HG03064 (cell line): ENCODE data around the gene ADAMTSL4.

Experiments
- ATAC-seq: cut with Tn5 transposase; IDR thresholded peaks from one replicate; pipeline ENCODE4 v1.9.1; 2021; ENCODE audit warnings: low read depth; ENCODE audit not compliant: unreplicated experiment

Gene ADAMTSL4

DNA sequence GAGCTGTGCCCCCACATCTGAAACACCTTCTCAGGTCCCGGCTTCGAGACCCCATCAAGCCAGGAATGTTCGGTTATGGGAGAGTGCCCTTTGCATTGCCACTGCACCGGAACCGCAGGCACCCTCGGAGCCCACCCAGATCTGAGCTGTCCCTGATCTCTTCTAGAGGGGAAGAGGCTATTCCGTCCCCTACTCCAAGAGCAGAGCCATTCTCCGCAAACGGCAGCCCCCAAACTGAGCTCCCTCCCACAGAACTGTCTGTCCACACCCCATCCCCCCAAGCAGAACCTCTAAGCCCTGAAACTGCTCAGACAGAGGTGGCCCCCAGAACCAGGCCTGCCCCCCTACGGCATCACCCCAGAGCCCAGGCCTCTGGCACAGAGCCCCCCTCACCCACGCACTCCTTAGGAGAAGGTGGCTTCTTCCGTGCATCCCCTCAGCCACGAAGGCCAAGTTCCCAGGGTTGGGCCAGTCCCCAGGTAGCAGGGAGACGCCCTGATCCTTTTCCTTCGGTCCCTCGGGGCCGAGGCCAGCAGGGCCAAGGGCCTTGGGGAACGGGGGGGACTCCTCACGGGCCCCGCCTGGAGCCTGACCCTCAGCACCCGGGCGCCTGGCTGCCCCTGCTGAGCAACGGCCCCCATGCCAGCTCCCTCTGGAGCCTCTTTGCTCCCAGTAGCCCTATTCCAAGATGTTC lies 4.3 kb downstream of the ADAMTSL4 start:
- no peak for ATAC-seq

DNA sequence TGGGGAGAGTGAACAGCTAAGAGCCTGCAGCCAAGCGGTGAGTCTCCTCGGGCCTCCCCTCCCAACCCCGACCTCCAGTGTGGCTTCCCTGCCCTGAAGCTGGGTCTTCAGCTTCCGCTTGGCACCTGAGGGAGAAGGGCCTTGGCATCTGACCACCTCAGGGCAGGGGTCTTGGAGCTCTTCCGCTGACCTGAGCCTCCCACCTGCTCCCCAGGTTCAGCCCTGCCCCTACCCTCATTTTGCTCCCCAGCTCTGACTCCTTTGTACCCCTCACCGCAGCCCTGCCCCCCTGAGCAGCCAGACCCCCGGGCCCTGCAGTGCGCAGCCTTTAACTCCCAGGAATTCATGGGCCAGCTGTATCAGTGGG lies 4.9 kb downstream of the ADAMTSL4 start:
- no peak for ATAC-seq

DNA sequence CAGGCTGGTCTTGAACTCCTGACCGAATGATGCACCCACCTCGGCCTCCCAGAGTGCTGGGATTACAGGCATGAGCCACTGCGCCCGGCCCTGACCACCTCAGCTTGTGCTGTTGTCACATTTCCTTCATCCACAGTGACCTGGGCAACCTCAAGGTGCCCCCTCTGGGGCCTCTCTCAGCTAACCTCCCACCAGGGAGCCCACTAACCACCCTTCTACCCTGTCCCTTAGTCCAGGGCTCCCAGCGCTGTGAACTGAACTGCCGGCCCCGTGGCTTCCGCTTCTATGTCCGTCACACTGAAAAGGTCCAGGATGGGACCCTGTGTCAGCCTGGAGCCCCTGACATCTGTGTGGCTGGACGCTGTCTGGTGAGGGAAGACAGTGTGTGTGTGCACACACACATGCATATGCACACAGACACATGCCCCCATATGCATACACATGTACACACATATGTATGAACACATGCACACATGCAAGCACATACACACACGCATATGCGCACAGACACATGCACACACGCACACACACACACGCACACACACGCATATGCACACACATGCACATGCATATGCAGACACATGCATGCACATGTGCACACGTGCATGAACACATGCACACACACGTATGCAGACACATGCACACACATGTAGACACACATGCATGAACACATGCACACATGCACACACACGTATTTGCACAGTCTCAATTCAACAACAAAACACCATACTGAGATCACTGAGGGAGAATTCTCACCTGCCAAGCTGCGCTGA lies 6.2 kb downstream of the ADAMTSL4 start:
- ATAC-seq: no peak

DNA sequence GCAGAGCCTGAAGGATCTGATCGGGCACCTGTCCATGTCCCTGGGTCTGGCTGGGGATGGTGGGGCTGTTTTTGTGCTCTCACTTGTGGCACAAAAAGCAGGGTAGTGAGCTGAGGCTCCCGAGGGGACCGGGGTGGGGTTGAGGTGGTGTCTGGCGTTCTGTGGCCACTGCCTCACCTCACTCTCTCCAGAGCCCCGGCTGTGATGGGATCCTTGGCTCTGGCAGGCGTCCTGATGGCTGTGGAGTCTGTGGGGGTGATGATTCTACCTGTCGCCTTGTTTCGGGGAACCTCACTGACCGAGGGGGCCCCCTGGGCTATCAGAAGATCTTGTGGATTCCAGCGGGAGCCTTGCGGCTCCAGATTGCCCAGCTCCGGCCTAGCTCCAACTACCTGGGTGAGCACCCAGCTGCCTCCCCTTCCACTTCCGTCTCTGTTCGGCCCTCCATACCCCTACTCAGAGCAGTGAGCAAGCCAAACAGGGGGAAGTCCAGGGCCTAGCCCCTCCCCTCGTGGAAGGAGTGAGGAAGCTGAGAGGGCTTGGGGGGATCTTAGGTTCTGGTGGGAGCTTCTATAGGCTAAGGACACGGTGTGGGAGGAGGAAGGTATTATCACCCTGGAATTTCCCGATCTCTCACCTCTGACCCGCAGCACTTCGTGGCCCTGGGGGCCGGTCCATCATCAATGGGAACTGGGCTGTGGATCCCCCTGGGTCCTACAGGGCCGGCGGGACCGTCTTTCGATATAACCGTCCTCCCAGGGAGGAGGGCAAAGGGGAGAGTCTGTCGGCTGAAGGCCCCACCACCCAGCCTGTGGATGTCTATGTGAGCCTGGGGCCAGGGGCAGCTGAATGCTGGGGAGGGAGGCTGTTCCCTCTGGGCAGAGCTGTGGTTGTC lies 7.0 kb downstream of the ADAMTSL4 start:
- no peak for ATAC-seq

DNA sequence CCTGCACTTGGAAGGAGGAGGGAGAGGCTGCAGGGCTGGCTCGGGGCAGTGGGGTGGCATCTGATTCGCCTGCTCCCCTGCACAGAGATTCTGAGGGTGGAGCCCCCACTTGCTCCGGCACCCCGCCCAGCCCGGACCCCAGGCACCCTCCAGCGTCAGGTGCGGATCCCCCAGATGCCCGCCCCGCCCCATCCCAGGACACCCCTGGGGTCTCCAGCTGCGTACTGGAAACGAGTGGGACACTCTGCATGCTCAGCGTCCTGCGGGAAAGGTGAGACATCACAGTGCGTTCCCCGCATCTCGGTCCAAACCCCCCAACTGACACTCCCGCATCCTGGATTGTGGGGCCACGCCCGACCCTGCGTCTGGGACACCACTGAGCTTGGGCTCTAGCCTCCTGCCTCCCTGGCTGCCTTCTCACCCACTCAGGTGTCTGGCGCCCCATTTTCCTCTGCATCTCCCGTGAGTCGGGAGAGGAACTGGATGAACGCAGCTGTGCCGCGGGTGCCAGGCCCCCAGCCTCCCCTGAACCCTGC lies 7.9 kb downstream of the ADAMTSL4 start:
- no peak for ATAC-seq

DNA sequence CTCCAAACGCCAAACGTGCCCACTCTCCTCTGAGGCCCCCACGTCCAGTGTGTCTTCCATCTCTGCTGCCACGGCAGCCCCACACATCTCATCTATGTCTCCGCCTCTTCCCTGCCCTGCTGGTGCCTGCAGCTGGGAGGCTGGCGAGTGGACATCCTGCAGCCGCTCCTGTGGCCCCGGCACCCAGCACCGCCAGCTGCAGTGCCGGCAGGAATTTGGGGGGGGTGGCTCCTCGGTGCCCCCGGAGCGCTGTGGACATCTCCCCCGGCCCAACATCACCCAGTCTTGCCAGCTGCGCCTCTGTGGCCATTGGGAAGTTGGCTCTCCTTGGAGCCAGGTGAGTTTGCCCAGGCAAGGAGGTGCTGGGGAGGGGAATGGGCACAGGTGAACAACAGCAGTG lies 8.6 kb downstream of the ADAMTSL4 start:
- no peak for ATAC-seq

DNA sequence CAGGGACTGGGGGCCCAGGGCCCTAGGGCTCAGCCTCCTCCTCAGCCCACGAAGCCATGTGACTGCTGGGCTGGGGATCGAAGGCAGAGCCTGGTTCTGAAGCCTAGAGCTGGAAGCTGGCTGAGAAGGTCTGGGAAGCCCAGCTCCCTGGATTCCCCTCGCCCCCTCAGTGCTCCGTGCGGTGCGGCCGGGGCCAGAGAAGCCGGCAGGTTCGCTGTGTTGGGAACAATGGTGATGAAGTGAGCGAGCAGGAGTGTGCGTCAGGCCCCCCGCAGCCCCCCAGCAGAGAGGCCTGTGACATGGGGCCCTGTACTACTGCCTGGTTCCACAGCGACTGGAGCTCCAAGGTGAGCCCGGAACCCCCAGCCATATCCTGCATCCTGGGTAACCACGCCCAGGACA lies 9.1 kb downstream of the ADAMTSL4 start:
- ATAC-seq: no peak

DNA sequence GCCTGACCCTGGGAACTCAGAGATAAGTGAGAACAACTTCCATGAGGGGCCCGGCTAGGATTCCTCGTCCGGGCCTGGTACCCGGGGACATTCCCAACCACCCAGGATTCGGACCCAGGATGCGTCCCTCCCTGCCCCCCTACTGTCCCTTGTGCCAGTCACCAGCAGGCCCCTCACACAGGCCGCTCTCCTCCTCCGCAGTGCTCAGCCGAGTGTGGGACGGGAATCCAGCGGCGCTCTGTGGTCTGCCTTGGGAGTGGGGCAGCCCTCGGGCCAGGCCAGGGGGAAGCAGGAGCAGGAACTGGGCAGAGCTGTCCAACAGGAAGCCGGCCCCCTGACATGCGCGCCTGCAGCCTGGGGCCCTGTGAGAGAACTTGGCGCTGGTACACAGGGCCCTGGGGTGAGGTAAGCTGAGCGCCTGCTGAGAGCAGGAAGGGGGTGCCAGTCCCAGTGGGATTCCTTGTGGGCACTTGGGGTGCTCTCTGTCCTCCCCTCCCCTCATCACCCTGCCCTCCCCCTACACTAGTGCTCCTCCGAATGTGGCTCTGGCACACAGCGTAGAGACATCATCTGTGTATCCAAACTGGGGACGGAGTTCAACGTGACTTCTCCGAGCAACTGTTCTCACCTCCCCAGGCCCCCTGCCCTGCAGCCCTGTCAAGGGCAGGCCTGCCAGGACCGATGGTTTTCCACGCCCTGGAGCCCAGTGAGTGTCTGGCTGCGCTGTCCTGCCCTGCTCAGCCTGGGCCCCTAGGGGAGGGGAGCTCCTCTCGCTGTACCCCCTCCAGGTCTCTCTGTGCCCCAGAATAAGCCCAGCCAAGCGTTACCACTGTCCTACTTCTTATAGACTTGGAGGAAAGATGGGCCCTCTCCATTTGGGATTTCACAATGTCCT lies 9.8 kb downstream of the ADAMTSL4 start:
- no peak for ATAC-seq

DNA sequence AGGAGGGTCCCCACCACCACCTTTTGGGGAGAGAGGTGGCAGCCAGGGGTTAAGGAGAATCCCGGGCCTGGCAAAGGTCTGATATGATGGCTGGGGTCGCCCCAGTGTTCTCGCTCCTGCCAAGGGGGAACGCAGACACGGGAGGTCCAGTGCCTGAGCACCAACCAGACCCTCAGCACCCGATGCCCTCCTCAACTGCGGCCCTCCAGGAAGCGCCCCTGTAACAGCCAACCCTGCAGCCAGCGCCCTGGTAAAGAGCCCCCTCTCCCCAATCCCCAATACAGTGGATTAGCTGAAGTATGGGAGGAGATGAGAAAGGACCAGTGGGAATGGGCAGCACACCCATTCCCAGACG lies 10.4 kb downstream of the ADAMTSL4 start:
- ATAC-seq: no peak

DNA sequence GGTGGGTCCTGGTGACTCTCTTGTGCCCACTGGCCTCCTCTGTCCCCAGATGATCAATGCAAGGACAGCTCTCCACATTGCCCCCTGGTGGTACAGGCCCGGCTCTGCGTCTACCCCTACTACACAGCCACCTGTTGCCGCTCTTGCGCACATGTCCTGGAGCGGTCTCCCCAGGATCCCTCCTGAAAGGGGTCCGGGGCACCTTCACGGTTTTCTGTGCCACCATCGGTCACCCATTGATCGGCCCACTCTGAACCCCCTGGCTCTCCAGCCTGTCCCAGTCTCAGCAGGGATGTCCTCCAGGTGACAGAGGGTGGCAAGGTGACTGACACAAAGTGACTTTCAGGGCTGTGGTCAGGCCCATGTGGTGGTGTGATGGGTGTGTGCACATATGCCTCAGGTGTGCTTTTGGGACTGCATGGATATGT lies 10.8 kb downstream of the ADAMTSL4 start:
- no peak for ATAC-seq

DNA sequence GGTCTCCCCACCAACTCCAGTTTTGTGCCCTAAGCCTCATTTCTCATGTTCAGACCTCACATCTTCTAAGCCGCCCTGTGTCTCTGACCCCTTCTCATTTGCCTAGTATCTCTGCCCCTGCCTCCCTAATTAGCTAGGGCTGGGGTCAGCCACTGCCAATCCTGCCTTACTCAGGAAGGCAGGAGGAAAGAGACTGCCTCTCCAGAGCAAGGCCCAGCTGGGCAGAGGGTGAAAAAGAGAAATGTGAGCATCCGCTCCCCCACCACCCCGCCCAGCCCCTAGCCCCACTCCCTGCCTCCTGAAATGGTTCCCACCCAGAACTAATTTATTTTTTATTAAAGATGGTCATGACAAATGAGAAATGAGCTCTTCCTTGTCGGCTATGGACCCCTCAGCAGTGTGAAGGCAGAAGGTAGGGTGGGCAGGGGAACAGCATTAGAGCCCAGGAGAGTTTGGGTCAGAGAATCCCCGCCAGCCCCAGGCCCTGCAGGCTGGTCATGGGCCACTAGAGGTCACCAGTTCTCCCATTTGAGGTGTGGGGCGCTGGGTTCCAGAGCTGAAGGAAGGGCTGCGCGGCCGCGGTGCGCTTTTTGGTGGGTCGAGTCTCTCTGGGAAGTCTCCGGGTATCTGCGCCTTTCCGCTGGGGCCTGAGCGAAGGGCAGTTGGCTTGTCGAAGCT lies 11.5 kb downstream of the ADAMTSL4 start:
- ATAC-seq: peak; percentile 28

DNA sequence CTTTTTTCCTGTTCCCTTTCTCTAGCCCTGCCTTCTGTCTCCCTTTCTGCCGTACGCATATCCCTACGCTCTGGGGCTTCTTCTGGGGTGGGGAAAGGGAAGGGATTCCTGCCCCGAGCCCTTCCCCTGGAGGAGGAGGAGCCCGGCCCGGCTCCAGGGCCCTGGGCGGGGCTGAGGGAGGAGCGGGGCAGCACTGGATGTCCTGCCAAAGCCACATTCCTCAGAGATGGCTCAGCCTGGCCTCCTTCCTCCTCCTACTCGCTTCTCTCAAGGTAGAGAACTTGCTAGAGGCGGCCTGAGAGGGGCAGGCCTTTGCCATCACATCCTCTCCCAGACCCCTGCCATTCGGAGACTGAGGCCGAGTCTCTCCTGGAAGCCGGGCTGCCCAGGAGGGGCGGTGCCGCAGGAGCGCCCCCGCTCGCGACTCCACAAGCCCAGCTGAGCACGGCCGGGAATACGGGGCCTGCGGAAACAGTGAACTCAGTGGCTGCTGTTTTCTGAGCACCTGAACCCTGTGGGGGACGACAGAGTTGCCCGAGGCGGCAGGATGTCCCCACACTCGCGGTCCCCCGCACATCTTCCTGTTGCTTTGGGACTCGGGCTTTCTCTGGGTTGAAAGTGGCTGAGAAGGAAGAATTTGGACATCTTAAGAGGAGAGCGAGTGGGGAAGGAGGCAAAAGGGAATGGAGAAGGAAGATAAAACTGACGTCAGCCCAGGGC lies 12.2 kb downstream of the ADAMTSL4 start:
- ATAC-seq: peak; percentile 7

DNA sequence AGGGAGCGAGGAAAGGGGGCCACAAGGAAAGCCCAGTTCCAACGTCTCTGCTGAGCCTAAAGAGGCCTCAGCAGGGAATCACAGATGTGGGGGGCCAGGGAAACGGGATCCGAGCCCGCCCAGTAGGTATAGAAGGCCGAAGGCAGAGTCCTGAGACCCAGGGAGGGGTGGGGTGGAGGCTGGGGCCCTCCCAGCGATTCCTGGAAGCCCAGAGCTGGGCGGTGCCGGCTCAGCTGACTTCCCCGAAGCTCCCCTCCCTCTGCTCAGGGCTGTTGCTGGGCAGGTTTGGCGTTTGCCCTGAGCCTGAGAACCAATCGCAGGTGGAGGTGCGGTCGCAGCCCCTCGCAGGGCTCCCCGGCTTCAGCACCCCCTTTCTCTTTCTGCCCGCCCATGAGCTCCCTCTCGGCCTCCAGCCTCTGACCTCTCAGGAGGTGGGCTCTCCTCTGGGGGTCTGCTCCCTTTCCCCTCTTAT lies 12.8 kb downstream of the ADAMTSL4 start:
- no peak for ATAC-seq

DNA sequence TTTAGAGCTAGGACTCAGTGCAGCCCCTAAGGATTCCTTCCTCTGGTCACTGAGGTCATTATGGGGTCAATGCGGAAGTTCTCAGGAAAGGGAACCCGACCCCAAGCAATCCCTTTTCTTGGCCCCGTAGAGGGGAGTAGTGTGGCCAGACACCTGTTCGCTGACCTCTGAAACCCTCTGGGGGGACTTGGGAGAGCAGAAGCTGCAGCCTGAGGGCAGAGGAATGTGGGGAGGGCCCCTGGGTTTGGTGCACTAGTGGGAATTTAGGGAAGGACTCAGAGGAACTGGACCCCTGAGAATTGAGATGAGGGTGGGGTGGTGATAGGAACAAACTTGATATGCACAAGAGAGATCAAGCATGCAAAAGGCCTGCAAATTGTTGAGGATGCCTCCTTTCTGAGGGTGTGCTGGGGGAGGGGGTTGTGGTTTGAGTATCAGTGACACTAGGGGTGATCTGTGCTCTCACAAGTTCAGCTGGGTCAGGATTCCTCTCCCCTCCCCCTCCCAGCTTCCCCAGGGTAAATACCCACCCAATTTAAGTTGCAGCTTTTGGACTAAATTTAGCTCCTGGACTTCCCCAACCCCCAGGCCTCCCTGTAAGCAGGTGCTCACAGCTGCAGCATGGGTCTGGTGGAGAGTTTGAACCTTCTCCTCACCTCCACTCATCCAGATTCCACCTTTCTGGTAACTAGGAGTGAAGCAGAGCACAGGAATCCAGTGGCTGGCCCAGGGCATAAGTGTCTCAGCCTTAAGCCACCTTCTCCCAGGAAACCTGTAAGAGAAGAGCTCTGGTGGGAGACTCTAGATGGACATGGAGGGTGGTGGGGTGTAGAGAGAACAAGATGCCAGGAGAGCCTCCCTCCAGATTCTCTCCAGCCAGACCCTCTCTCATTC lies 13.5 kb downstream of the ADAMTSL4 start:
- ATAC-seq: no peak

DNA sequence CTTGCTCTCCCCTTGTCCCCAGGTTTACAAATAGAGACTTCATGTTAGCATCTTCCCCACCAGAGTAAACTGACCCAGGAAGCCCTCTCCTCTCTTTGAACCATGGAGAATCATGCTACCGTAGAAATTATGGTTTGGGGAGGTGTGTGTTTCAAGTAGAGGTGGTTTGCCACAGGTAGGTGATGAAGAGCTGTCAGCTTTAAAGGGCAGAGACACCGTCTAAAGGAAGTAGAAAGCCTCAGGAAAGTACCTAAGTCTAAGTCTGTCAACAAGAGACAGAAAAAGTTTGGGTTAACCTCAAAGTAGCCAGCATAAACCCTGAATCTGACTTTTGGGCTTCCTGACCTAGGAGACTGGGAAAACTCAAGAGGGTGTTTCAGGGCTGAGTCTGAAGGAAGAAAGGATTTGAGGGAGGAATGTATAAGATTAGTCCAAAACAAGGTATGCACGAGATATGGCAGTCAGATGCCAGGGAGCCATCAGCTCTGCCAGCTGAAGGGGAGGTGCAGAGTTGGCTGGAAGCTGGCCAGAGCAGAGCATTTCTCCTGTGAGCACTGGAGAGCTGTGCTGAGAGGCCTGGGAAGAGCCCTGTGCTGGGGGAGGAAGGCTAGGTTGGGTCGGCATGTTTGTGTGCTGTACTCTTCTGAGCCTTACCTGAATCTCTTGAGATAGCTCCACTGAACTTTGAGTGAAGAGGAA lies 14.3 kb downstream of the ADAMTSL4 start:
- ATAC-seq: no peak

DNA sequence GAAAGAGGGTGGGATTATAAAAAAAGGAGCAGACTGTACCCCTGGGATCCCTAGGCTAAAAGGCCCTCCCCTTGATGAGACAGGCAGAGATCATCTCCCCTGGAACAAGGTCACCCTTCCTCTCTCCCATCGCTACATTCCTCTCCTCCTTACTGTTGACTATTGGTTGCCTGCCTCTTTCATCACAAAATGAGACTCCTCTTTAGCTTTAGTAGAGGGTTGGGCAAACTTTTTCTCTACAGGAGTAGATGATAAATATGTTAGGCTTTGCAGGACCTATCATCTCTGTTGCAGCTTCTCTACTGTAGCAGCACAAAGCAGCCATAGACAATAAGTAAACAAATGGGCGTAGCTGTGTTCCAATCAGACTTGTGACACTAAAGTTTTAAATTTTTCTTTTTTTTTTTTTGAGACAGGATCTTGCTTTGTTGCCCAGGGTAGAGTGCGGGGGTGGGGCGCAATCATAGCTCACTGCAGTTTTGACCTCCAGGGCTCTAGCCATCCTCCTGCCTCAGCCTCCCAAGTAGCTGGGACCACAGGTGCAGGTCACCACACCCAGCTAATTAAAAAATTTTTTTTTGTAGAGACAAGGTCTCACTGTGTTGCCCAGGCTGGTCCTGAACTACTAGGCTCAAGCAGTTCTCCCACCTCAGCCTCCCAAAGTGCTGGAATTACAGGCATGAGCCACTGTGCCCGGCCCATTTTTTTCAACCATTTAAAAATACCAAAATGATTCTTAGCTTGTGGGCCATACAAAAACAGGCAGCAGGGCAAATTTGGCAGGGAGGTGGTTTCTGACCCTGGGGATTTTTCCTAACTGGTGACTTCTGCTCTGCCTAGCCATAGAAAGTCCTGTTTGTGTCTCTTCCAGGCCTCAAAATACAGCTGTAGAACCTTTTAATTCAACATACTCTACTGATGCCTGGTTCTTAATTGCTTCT lies 15.1 kb downstream of the ADAMTSL4 start:
- ATAC-seq: no peak
